Fibroblast of pulmonary artery (primary cell): ENCODE measurements around the gene TBRG1.
A peak's percentile ranks its signal among the peaks of the same experiment; 100 is the strongest.

Source experiments
- DNase-seq: peaks from one replicate; pipeline ENCODE4 v3.0.0-alpha.2; 2010; ENCODE audit warnings: low read depth
- H3K4me3 ChIP-seq: replicated peaks from 2 replicates; pipeline ENCODE4 v1.5.1; 2011; ENCODE audit warnings: low read depth, mild to moderate bottlenecking, control low read depth, low read length, moderate library complexity
- TF ChIP-seq, protein P1 (sequence below): IDR thresholded peaks from 2 replicates; pipeline ENCODE4 v1.5.1; 2011; ENCODE audit warnings: mild to moderate bottlenecking, control low read depth, low read length, inconsistent platforms; ENCODE audit errors: missing control alignments

TBRG1 gene

DNA sequence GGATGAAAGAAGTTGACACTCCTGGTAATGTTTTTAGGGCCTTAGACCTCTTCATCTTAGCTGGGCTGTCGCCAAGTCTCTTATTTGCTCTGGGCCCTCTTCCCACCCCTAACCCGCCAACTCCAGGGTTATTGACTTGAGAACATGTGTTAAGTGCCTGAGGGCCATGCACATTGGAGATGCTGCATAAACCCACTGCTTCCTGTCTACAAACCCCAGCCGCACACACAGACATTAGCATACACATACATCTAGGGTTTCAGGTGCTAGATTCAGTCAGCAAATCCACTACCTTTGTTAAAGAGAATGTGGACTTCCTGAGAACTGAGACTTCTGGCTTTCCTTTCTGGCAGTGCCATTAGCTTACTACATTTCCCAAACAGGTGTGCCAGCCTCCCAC is 10.6 kb upstream of the TBRG1 start:
- H3K4me3 ChIP-seq = no peak overlapping the region
- TF ChIP-seq, protein P1, sequence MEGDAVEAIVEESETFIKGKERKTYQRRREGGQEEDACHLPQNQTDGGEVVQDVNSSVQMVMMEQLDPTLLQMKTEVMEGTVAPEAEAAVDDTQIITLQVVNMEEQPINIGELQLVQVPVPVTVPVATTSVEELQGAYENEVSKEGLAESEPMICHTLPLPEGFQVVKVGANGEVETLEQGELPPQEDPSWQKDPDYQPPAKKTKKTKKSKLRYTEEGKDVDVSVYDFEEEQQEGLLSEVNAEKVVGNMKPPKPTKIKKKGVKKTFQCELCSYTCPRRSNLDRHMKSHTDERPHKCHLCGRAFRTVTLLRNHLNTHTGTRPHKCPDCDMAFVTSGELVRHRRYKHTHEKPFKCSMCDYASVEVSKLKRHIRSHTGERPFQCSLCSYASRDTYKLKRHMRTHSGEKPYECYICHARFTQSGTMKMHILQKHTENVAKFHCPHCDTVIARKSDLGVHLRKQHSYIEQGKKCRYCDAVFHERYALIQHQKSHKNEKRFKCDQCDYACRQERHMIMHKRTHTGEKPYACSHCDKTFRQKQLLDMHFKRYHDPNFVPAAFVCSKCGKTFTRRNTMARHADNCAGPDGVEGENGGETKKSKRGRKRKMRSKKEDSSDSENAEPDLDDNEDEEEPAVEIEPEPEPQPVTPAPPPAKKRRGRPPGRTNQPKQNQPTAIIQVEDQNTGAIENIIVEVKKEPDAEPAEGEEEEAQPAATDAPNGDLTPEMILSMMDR = no peak
- no peak for DNase-seq

DNA sequence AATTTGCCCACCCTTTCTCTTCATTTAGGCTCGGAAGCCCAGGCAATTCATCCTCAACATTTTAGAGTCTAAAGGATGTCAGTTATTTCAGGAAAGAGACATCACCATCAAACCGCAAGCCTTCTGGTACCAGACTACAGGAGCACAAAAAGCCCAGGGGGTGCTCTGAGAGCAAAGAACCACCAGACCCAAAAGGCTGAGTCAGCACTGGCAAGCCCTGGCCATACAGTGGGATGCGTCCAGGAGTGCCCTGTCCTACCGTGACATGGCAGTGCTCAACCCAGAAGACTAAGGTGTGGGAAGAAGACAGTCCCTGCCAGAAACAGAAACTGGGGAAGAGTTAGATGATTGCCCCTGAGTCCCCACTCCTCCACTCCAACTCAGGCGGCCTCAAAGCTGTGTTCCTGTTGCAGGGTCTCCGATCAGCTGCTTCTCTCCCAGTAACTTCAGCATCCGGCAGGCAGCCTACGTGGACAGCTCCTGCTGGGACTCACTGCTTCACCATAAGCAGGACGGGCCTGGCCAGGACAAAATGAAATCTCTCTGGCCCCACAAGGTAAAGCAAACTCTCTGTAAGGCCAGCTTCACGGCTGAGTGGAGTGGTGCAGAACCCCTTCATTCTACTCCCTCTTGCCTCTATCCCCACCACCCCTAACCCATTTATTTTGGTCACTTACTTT is 10.0 kb upstream of the TBRG1 start:
- TF ChIP-seq, protein P1 = no peak
- DNase-seq = peak; percentile 23
- H3K4me3 ChIP-seq = no peak overlapping the region

DNA sequence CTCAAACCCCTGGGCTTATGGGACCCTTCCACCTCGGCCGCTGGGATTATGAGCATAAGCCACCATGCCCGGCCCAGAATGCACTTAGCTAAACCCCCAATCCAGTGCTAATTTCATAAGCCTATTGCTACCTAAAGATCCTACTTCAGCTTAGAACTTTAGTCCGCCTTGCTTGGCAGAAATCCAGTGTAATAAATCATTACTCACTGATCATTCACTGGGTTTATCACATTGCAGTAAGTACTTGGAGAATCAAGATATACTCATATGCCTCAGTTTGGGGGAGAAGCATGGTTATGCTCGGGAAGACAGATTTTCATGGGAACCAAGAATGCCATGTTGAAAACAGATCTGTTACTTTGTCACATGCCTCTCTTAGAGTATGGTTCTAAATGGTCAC is 3.8 kb upstream of the TBRG1 start:
- no peak for DNase-seq
- H3K4me3 ChIP-seq = no peak overlapping the region
- TF ChIP-seq, protein P1 = no peak

- TF ChIP-seq, protein P1 = no peak
- peak overlapping the region; percentile 97 for H3K4me3 ChIP-seq
- no peak for DNase-seq
These were observed 1.3 kb downstream of the TBRG1 start for GRCh38 chr11:124623861-124624525.

DNA sequence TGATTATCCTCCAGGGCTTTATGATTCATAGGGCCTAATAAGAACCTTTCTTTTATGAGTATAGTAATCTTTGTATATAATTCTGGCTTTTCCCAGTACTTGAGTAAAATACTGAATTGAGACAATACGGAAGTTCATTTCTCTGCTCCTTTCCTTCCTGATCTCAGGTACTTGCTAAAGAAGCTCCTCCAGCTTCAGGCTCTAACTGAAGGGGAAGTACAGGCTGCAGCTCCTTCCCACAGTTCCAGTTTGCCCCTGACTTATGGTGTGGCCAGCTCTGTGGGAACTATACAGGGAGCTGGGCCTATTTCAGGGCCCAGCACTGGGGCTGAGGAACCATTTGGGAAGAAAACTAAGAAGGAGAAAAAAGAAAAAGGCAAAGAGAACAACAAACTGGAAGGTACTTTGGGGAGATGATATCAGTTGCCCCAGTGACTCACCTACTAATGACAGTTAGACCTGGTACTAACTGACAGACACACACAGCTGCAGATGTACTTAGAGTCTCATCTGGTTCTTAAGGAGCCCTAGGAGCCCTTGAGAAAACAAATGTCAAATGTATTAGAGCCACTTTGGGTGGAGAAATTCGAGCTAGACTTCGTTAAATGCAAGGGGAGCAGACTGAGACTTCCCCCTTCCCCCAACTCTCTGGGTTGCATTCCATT is 3.0 kb downstream of the TBRG1 start:
- DNase-seq = no peak
- TF ChIP-seq, protein P1 = no peak
- no peak overlapping the region for H3K4me3 ChIP-seq

DNA sequence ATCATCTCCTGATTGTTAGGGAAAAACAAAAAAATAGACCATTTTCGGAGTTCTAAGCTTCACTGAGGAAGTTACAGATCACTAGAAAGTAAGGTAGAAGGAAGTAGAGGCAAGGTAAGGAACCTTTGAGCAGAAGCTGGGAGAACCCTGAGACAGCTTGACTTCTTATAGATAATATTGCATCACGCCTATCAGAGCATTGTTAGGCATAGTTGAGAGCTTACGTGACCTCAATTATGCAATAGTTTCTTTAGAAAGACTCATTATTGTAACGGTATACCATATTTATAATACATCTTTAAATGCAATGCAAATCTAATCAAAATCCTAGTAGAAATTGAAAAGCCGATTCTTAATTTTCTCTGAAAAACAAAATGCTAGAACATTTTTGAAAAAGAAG is 4.9 kb downstream of the TBRG1 start:
- no peak for DNase-seq

More for the DNA sequence above, 4.9 kb downstream of the TBRG1 start:
- no peak overlapping the region for H3K4me3 ChIP-seq
- TF ChIP-seq, protein P1 = no peak
